ENCODE data around the gene SPNS3. TPM values are rescaled to one million over a fixed set of nuclear protein-coding genes. Genes with fewer than 3 reads are reported as not detected.

The SPNS3 gene
- total and polyA plus RNA-seq, 10 of the 15 experiments (the other 5 are each of a cell fraction or from before 2014, with no cell fraction given), result 0.16 to 2.6 (median 0.97) TPM

- ChIA-PET SMC1A (ENCODE audit: uncharacterized antibody, unreplicated experiment) (interaction anchor here (0.8 to 1.8 kb wide), 2 partner anchors 10 to 98 kb away, joined by 3 read pairs; no protein-coding TSS in a partner anchor), RAD21 (ENCODE audit: unreplicated experiment) (no interaction called here), POLR2A (interaction anchor here (1.9 kb wide), 1 partner anchor 9 kb away, joined by 4 read pairs; no protein-coding TSS in a partner anchor), CTCF (interaction anchor here (0.8 to 1.3 kb wide), 2 partner anchors 47 to 272 kb away, joined by 3 read pairs; no protein-coding TSS in a partner anchor)
- Histone ChIP-seq H2AFZ (ENCODE audit: control insufficient read depth, low read depth, low read length) (peak overlapping the region; percentile 45), H3K9ac (ENCODE audit: control insufficient read depth, insufficient read depth, low read length) (no peak overlapping the region), H3K27ac (ENCODE audit: control insufficient read depth, insufficient read depth) (no peak overlapping the region), H3K4me3 (no peak overlapping the region; the same call in 1 of the 2 replicates), H3K36me3 (ENCODE audit: control insufficient read depth in 2 of 2, insufficient read depth in 2 of 2, low read length in 1 of 2) (no peaks in the 10 kb centered on the region), H3K4me2 (ENCODE audit: control insufficient read depth, insufficient read depth) (peak overlapping the region; percentile 86), H3K79me2 (ENCODE audit: control insufficient read depth, insufficient read depth, low read length) (no peaks in the 10 kb centered on the region), H3K4me1 (ENCODE audit: control insufficient read depth, insufficient read depth, low read length) (peaks cover 14% of the 10 kb centered on the region), H3K27me3 (replicated peaks in 1 of 2; ENCODE audit: control insufficient read depth in 2 of 2, insufficient read depth in 2 of 2, low read length in 1 of 2) (no peaks in the 10 kb centered on the region), H4K20me1 (ENCODE audit: control insufficient read depth, insufficient read depth) (no peaks in the 10 kb centered on the region), H3K9me3 (replicated peaks; ENCODE audit: control insufficient read depth, insufficient read depth, low read length) (no peaks in the 10 kb centered on the region; the same call in 2 of the 3 replicates)
- DNase-seq (ENCODE audit: low read depth, low spot score), result no peak
- no TSS peak for BruUV-seq (replicated peaks)
- WGBS (ENCODE audit: insufficient coverage, insufficient replicate concordance, low lambda C conversion rate, missing lambda C conversion rate), result 0% methylated on average over 10 of the region's 10 CpGs
- in situ Hi-C loops (cut with MboI), result no loop called here
- no peak for FAIRE-seq
- ATAC-seq, result peak; percentile 52
- intact Hi-C loops (cut with micrococcal nuclease; ENCODE audit: unreplicated experiment), result no loop called here
- no peak for TF ChIP-seq MYB (IDR thresholded peaks at IDR 0.05; ENCODE audit: borderline replicate concordance, low read depth, low read length)
- no peak for TF ChIP-seq YBX1 (IDR thresholded peaks at IDR 0.05)
- TF ChIP-seq CUX1 (IDR thresholded peaks at IDR 0.05; ENCODE audit: insufficient replicate concordance, low read depth, low read length), result no peak
- no peak for TF ChIP-seq ATF2 (IDR thresholded peaks at IDR 0.05; ENCODE audit: low read length)
- no peak for TF ChIP-seq PAX5 (IDR thresholded peaks at IDR 0.05; ENCODE audit: borderline replicate concordance, low read depth, low read length)
These were observed 85.2 kb downstream of the SPNS3 start for GRCh38 chr17:4518901-4519300.
